K562 (cell line): Measurements from ENCODE around the gene ZBTB22. TPM values are rescaled to one million over a fixed set of nuclear protein-coding genes. Genes with fewer than 3 reads are reported as not detected.

Experiments
- ARID3B ChIP-seq: fragments of 250-450 bp; sonication (Bioruptor Pico); IDR thresholded peaks from 2 replicates; pipeline ENCODE4 v1.4.0; 2020; ENCODE audit warnings: borderline replicate concordance
- CBX3 ChIP-seq, 2 experiments: IDR thresholded peaks; 1 replicate in 1 of 2; 2 replicates in 1 of 2; pipeline ENCODE4 v1.6.1; 2012; ENCODE audit warnings: inconsistent platforms in 2 of 2, low read length in 2 of 2, borderline replicate concordance in 1 of 2, control low read depth in 1 of 2
- DEAF1 ChIP-seq: fragments of 450-650 bp; formaldehyde crosslinking; IDR thresholded peaks from 2 replicates; pipeline ENCODE4 v1.4.0; 2020; ENCODE audit warnings: mild to moderate bottlenecking, moderate library complexity
- ETS2 ChIP-seq: IDR thresholded peaks from 2 replicates; pipeline ENCODE4 v1.6.1; 2016; ENCODE audit warnings: borderline replicate concordance, missing genetic modification characterization, mild to moderate bottlenecking, moderate library complexity, missing compliant biosample characterization; ENCODE audit not compliant: poor library complexity, severe bottlenecking
- GATAD2B ChIP-seq: fragments of 450-650 bp; IDR thresholded peaks from 2 replicates; pipeline ENCODE4 v1.6.1; 2017; ENCODE audit warnings: mild to moderate bottlenecking, borderline replicate concordance
- KAT2B ChIP-seq: IDR thresholded peaks from one replicate; pipeline ENCODE4 v1.6.1; 2012; ENCODE audit warnings: low read depth, mild to moderate bottlenecking, control low read depth, inconsistent platforms, low read length, moderate library complexity
- KLF16 ChIP-seq: IDR thresholded peaks from 2 replicates; pipeline ENCODE4 v1.6.1; 2016; ENCODE audit warnings: antibody characterized with exemption
- MLLT1 ChIP-seq, 2 experiments: fragments of 450-650 bp; IDR thresholded peaks; 2 replicates each; pipeline ENCODE4 v1.6.1; 2016
- MTA3 ChIP-seq: fragments of 450-650 bp; formaldehyde crosslinking; IDR thresholded peaks from 2 replicates; pipeline ENCODE4 v1.6.1; 2017; ENCODE audit warnings: mild to moderate bottlenecking, borderline replicate concordance
- NFIC ChIP-seq: fragments of 450-650 bp; IDR thresholded peaks from 2 replicates; pipeline ENCODE4 v1.6.1; 2017; ENCODE audit warnings: mild to moderate bottlenecking, inconsistent platforms
- NR2C2 ChIP-seq, 2 experiments: fragments of 200-800 bp in 1 of 2; sonication (Bioruptor generic) in 1 of 2; sonication (generic) in 1 of 2; formaldehyde crosslinking in 1 of 2; IDR thresholded peaks; 2 replicates each; pipeline versions ENCODE4 v1.6.1 to v1.8.0; 2016 to 2022; ENCODE audit warnings: mild to moderate bottlenecking in 1 of 2, missing compliant biosample characterization in 1 of 2, missing genetic modification characterization in 1 of 2, missing genetic modification reagents in 1 of 2
- NRF1 ChIP-seq, 2 experiments: fragments of 450-650 bp; IDR thresholded peaks in 1 of 2; conservative IDR thresholded peaks in 1 of 2; 2 replicates each; pipeline ENCODE4 v1.6.1; 2014; ENCODE audit warnings: mild to moderate bottlenecking in 2 of 2
- PHF21A ChIP-seq: fragments of 450-650 bp; IDR thresholded peaks from 2 replicates; pipeline ENCODE4 v1.6.1; 2017; ENCODE audit warnings: low read depth, borderline replicate concordance
- POLR2A ChIP-seq: fragments of 450-650 bp; conservative IDR thresholded peaks from 2 replicates; pipeline ENCODE4 v1.6.1; 2016
- RBBP5 ChIP-seq: fragments of 200-600 bp; sonication (generic); IDR thresholded peaks from 2 replicates; pipeline ENCODE4 v1.6.1; 2012; ENCODE audit warnings: borderline replicate concordance, mild to moderate bottlenecking, low read length, control low read depth, inconsistent platforms; ENCODE audit not compliant: insufficient read depth, poor library complexity, severe bottlenecking
- XRCC5 ChIP-seq: fragments of 200-400 bp; formaldehyde crosslinking; IDR thresholded peaks from 2 replicates; pipeline ENCODE4 v1.6.1; 2017; ENCODE audit warnings: low read depth, mild to moderate bottlenecking, low read length
- YY1 ChIP-seq, 3 experiments: IDR thresholded peaks; 2 replicates each; pipeline ENCODE4 v1.6.1; 2011; ENCODE audit warnings: low read length in 2 of 3, mild to moderate bottlenecking in 2 of 3, moderate library complexity in 2 of 3, borderline replicate concordance in 1 of 3, control low read depth in 1 of 3, low read depth in 1 of 3; ENCODE audit not compliant: insufficient read depth in 3 of 3, insufficient replicate concordance in 2 of 3, control insufficient read depth in 1 of 3, insufficient read length in 1 of 3; ENCODE audit errors: extremely low read depth in 1 of 3
- ZC3H11A ChIP-seq: IDR thresholded peaks from 2 replicates; pipeline ENCODE4 v1.6.1; 2012; ENCODE audit warnings: low read depth, low read length, improper control_type of control experiment
- ZEB2 ChIP-seq: fragments of 450-650 bp; IDR thresholded peaks from 2 replicates; pipeline ENCODE4 v1.6.1; 2016
- ZKSCAN1 ChIP-seq: fragments of 150-350 bp; IDR thresholded peaks from 2 replicates; pipeline ENCODE4 v1.6.1; 2016; ENCODE audit warnings: low read depth, low read length
- ZNF699 ChIP-seq: fragments of 250-450 bp; sonication (Bioruptor Pico); IDR thresholded peaks from 2 replicates; pipeline ENCODE4 v1.8.0; 2021; ENCODE audit warnings: mild to moderate bottlenecking, moderate library complexity; ENCODE audit not compliant: insufficient replicate concordance
- ZNF717 ChIP-seq: fragments of 250-450 bp; sonication (Bioruptor Pico); IDR thresholded peaks from 2 replicates; pipeline ENCODE4 v1.5.0; 2021
- ZNF77 ChIP-seq: fragments of 250-450 bp; sonication (Bioruptor Pico); IDR thresholded peaks from 2 replicates; pipeline ENCODE4 v1.5.0; 2020
- polyA plus RNA-seq, 8 experiments: library from polyadenylated mRNA; depleted of rRNA in 4 of 8; stranded (reverse) in 5 of 8; unstranded in 3 of 8; fragments of >200 nt; fragmentation: Nextera tagmentation in 2 of 8; fragmentation: Illumina TruSeq in 1 of 8; extraction: Ambion mirVana in 2 of 8; extraction: Trizol in 1 of 8; gene quantifications; 2 replicates each; pipeline versions ENCODE4 v1.2.1 to v1.2.3, GENCODE V29; 2011 to 2014; ENCODE audit warnings: inconsistent platforms in 1 of 8, missing spikeins in 1 of 8
- total RNA-seq, 7 experiments: library from RNA; depleted of rRNA in 6 of 7; stranded (reverse); fragments of >200 nt in 6 of 7; fragmentation: Illumina TruSeq in 2 of 7; extraction: Trizol in 2 of 7; gene quantifications; 2 replicates each; pipeline versions ENCODE4 v1.2.1 to v1.2.3, GENCODE V29; 2011 to 2021; ENCODE audit warnings: low replicate concordance in 1 of 7

ZBTB22 gene
- total and polyA plus RNA-seq, 9 of the 15 experiments (the other 6 are each of a cell fraction or from before 2014, with no cell fraction given), result 0.21 to 11.9 (median 7.1) TPM

GRCh38 chr6:33279971-33280511, 37.5 kb downstream of the ZBTB22 start (continued):
- TF ChIP-seq MLLT1 (IDR thresholded peaks at IDR 0.05), result peak in 1 of 2 experiments; percentile 97; a peak in 2 of 4 replicates
- peak; percentile 63; the same call in 1 of the 2 replicates for TF ChIP-seq ZKSCAN1
- peak; percentile 84 for TF ChIP-seq KLF16
- TF ChIP-seq DEAF1 (CRISPR knock-in tag), result peak; percentile 79
- TF ChIP-seq ZC3H11A, result peak; percentile 49; the same call in 1 of the 2 replicates
- peak; percentile 88 for TF ChIP-seq KAT2B
- no peak for TF ChIP-seq ETS2 (tag)
- TF ChIP-seq CBX3 (IDR thresholded peaks at IDR 0.05; ENCODE audit: borderline replicate concordance in 1 of 2, low read length in 2 of 2), result no peak
- TF ChIP-seq POLR2A, result 0 out of 2 replicates have a peak, but pooled peaks have one; percentile 29
- peak; percentile 7; the same call in 1 of the 2 replicates for TF ChIP-seq NFIC
- 0 out of 2 replicates have a peak, but pooled peaks have one; percentile 30 for TF ChIP-seq PHF21A
- 0 out of 2 replicates have a peak, but pooled peaks have one; percentile 31 for TF ChIP-seq GATAD2B
- peak; percentile 98 for TF ChIP-seq XRCC5
- TF ChIP-seq ZNF699 (CRISPR knock-in tag), result no peak
- TF ChIP-seq RBBP5, result no peak
- no peak for TF ChIP-seq ARID3B (CRISPR knock-in tag)
- TF ChIP-seq MTA3, result peak; percentile 36; the same call in 1 of the 2 replicates
- no peak for TF ChIP-seq ZNF77 (CRISPR knock-in tag)
- peak in 2 of 3 experiments; percentile 7 to 50 for TF ChIP-seq YY1 (IDR thresholded peaks at IDR 0.05; ENCODE audit: borderline replicate concordance in 1 of 3, control insufficient read depth in 1 of 3, extremely low read depth in 1 of 3, insufficient read depth in 3 of 3, insufficient read length in 1 of 3, insufficient replicate concordance in 2 of 3, low read depth in 1 of 3, low read length in 2 of 3)
- peak; percentile 55 for TF ChIP-seq NR2C2 (CRISPR knock-in tag; IDR thresholded peaks at IDR 0.05)
- TF ChIP-seq NR2C2 (tag; IDR thresholded peaks at IDR 0.05), result peak; percentile 80; the same call in 1 of the 2 replicates
- TF ChIP-seq NRF1 (conservative IDR thresholded peaks at IDR 0.05 in 1 of 2, IDR thresholded peaks at IDR 0.05 in 1 of 2), result no peak
- TF ChIP-seq ZNF717, result no peak
- TF ChIP-seq ZEB2, result no peak
